GM21528 (cell line): ENCODE measurements around the gene METTL8.

Experiments
- ATAC-seq: cut with Tn5 transposase; IDR thresholded peaks from one replicate; pipeline ENCODE4 v1.9.1; 2021; ENCODE audit warnings: mild to moderate bottlenecking, moderate library complexity; ENCODE audit not compliant: unreplicated experiment, low FRiP score

METTL8 gene

GRCh38 chr2:171347591-171348032 is 86.2 kb downstream of the METTL8 start:
- no peak for ATAC-seq

DNA sequence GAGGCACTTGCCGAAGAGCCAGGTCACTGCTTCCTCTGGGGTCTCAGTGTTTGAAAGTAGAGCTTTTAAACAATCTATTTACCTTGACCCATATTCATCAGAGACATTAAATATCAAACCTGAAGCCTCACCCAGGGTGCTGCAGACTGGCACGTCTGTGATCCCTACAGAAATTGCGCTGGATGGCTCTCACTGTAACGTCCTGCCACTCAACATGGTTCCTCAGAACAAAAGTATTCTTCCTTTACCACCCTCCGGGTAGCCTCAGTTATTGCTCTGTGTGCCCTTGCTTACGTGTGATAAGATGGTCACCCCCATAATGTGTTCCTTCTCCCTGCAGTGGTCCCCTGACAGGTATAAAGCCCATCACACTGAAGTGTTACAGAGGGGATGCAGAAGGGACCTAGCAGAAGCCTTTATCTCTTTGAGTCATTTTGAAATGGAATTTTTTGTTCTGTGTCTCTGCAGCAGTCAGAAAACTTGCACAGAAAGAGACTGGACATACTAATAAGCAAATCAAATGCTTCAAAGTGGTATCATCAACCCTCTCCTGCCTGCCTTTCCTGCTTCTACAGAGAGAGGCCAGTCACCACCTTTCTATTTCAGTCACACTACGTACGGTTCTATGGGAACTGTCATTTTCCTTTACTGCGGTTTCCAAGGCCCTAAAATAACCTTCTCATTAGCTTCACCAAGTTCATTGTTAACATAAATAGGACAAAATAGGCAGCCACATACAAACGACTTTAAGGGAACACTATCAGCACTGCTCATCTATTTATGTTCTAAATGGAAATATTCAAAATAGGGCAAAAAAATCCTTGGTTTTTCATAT is 86.8 kb downstream of the METTL8 start:
- no peak for ATAC-seq

- ATAC-seq, result no peak
Observed at GRCh38 chr2:171345971-171346722, 87.6 kb downstream of the METTL8 start.

DNA sequence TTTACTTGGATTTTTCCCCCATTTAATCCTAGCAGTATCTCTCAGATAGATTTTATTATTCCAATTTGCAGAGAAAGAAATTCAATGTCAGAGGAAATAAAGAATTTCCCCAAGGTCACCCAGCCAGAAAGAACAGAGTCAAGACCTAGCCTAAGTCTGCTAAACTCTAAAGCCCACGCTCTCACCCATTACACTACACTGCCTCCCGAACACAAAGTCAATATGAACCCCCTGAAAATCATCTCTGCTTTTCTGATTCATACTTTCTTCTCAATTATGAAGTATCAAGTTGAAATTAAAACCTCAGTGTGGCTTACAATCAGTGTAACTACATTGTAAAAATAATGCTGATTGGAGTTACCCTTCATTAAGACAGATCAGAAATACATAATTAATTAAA is 89.6 kb downstream of the METTL8 start:
- ATAC-seq, result no peak

DNA sequence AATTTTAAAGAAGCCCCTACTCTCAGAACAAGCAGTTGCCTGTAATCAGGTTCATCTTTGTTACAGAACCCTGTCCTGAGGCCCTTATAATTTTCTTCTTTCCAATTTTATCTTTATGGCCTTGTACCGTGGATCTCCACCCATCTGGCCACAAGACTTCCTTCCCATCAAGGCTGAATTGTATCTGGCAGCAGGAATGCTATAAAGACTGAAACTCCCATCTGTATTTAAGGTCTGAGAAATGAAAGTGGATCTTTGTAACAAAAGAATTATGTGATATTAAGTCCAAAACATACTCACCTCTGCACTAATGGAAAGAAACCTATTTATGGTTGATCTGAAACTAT is 91.8 kb downstream of the METTL8 start:
- no peak for ATAC-seq

DNA sequence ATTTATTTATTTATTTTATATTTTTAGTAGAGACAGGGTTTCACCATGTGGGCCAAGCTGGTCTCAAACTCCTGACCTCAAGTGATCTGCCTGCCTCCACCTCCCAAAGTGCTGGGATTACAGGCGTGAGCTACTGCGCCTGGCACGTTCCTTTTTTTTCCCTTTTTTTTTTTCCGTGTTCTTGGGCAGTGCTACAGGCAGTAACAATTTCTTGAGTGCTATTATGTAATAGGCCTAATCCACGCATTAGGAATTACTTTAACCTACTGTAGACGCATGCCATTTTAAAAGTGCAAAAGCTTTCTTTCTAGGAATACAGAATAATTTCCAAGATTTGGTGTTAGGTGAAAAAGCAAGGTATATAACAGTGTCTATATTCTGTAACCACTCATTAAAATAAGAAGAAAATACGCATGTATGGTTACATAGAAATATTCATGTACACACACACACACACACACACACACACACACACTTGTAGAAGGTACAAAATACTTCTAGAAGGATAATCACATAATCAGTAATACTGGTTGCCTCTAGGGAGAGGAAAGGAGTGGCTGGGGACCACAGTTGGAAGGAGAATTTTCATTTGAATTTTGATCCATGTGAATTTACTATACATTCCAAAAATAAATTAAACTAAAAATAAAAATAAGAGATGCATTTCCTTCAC is 92.3 kb downstream of the METTL8 start:
- ATAC-seq, result no peak

- no peak for ATAC-seq
Observed at GRCh38 chr2:171334946-171335345, 98.8 kb downstream of the METTL8 start.

DNA sequence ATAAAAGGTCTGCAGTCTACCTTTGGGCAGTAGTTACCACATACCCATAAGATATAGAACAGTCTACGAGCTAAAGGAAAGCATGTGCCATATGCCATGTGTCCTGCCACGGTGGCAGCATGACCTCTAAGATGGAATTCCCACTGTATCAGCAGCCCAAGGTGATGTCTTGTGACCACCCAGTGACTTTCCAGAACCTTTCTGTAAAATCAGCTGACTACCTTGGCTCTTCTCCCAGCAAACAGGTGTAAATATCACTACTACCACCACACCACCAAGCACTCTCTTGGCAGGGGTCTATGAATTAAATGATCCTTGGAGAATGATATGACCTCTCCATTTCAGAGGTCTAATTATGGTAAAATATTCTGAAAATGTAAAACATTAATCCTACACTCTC is 99.6 kb downstream of the METTL8 start:
- no peak for ATAC-seq

DNA sequence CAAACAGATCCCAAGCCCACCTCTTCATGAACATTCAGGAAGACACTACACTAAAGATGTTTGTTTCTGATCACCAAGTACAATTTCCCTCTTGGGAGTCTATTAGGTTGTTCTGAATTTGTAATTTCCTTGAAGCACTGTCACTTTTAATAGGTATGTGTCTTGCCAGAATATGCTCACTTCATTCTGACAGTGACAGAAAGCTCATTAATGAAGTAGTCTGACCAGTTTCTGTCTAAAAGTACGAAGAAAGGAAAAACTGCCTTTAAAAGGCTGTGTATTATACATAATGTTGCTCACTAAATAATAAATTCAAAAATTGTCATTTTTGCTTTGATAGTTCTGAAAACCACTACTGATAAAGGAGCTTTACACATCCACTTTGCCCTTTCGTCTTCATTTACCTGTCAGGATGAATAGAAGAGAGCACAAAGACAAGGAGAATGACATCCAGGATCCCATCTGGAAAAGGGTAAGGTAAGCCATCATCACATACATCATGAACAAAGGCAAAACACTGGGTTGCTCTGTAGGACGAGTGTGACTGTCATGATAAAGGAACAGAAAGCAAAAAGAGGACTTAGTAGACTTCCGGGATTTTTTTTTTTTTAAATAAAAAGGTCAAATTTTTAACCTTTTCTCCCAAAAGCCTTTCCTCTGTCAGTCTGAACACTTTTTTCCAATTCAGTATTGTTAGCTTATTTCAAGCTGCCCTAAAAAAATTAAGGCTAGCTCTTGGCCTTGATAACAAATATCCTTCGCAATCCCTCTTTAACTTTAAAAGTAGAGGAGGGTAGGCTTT is 103.4 kb downstream of the METTL8 start:
- no peak for ATAC-seq

- no peak for ATAC-seq
Observed at GRCh38 chr2:171327043-171327496, 106.7 kb downstream of the METTL8 start.

DNA sequence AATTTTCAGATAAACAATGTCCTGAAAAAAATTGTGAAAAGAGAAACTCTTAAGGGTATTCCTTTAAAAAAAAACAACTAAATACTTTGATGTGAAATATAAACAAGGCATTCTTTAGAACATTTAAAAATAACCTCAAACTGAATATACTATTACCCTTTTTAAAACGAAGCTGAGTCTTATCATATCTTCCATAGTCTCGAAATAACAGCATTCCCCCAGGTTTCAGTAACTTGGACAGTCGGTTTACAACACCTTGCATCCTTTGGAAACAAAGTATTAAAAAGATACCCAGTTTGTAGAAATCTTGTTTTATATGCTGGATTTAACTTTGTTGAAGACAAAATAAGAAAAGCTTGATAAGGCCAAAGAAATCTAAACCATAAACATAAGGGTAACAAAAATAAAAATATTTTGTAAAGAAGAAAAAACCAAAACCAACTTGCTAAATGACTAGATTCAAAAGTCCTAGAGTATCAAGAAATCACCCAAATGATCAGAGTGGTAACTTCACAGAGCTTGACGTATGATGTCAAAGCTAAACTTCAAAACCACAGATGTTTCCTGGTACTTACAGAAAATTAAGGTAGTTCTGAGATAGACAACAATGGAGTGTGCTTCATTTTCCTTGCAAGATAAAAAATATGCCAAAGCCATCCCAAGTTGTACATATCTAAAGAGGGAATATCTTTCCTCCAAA is 107.8 kb downstream of the METTL8 start:
- ATAC-seq, result peak; percentile 44

GRCh38 chr2:171323971-171324528 is 109.7 kb downstream of the METTL8 start:
- ATAC-seq, result no peak

GRCh38 chr2:171322928-171323327 is 110.9 kb downstream of the METTL8 start:
- no peak for ATAC-seq

- ATAC-seq, result no peak
Observed at GRCh38 chr2:171320731-171321130, 113.1 kb downstream of the METTL8 start.

GRCh38 chr2:171320208-171320621 is 113.6 kb downstream of the METTL8 start:
- ATAC-seq, result peak; percentile 29

GRCh38 chr2:171319164-171319810 is 114.5 kb downstream of the METTL8 start:
- peak; percentile 53 for ATAC-seq

DNA sequence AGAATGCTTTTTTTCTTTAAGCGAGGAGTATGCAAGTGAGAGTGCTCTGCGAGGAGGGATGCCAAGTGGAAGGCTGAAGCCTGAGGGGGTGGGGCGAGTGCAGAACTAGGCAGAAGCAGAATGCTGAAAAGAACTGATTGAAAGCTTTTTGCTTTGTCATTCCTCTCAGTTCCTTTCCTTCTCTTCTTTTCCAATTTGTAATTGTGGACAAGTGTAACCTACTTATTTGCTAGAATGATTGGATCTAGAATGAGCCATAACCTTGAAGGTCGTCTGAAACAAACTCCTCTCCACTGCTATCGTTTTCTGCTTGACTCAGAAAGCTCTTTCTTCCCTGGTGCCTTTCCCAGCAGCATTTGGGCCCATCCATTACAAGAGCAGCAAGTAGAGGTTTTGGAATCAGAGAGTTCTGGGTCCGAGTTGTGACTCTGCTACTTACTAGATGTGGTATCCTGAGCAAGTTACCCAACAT is 115.3 kb downstream of the METTL8 start:
- no peak for ATAC-seq

- no peak for ATAC-seq
Observed at GRCh38 chr2:171317492-171318125, 116.2 kb downstream of the METTL8 start.
